Stimulated activated CD8-positive, alpha-beta memory T cell treated with anti-CD3 and anti-CD28 coated beads, Interleukin-4, amount 100 ng/mL, for 48 hours (primary cell): Measurements from ENCODE around the gene NKTR.

Experiments used
- DNase-seq: peaks from one replicate; pipeline ENCODE4 v3.0.0-alpha.2; 2020

NKTR gene

GRCh38 chr3:42683875-42684598 is 83.6 kb downstream of the NKTR start:
- peak; percentile 66 for DNase-seq

DNA sequence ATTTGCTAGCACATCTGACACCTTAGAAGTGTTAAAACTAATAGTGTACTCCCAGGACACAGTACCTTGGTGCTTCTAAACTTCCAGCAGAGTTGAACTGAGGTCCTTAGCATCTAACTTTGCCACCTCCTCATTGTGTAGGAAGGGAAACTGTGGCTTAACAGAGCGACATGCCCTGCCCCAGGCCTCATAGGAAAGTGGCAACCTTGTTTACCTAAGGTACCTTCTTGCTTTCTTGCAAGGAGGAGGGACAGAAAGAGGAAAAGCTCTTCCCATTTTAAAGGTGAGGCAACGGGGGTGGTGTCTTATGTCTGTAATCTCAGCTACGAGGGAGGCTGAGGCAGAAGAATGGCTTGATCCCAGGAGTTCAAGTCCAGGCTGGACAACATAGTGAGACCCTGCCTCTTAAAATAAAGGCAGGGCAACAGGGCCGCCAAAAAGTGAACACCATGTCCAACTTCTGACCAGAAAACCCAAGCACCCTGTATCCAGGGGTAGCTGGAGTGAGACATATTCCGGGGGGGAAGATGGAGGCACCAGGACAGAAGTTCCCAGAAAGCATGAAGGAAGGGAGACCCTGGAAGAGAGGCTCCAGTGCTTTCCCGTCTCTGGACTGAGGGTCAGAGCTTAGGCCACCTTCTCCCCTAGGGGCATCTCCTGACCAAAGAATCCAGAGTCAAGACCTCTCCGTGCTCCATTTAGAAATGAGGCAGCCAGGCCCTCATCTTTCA is 84.3 kb downstream of the NKTR start:
- DNase-seq, result no peak

DNA sequence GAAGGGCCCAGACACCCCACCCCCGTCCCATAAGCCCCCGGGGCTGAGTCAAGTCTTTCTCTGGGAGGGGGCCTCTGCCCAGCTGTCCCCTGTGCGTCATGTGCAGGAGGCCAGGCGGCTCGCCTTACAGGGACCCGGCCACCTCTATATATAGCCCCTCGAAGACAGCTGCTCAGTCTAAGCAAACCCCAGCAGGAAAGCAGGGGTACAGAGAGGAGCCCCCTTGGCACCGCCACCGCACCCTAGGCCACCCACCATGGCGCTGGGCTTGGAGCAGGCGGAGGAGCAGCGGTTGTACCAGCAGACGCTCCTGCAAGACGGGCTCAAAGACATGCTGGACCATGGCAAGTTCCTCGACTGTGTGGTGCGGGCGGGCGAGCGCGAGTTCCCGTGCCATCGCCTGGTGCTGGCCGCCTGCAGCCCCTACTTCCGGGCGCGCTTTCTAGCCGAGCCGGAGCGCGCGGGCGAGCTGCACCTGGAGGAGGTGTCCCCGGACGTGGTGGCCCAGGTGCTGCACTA is 84.9 kb downstream of the NKTR start, which contains the start of gene KLHL40:
TSS of gene KLHL40 (plus strand) at position 175 of the 519 bp plus-strand sequence. CDS start at position 257, 82 bp downstream.
- DNase-seq, result no peak

- no peak for DNase-seq
These were observed 85.7 kb downstream of the NKTR start for GRCh38 chr3:42685891-42686820.

DNA sequence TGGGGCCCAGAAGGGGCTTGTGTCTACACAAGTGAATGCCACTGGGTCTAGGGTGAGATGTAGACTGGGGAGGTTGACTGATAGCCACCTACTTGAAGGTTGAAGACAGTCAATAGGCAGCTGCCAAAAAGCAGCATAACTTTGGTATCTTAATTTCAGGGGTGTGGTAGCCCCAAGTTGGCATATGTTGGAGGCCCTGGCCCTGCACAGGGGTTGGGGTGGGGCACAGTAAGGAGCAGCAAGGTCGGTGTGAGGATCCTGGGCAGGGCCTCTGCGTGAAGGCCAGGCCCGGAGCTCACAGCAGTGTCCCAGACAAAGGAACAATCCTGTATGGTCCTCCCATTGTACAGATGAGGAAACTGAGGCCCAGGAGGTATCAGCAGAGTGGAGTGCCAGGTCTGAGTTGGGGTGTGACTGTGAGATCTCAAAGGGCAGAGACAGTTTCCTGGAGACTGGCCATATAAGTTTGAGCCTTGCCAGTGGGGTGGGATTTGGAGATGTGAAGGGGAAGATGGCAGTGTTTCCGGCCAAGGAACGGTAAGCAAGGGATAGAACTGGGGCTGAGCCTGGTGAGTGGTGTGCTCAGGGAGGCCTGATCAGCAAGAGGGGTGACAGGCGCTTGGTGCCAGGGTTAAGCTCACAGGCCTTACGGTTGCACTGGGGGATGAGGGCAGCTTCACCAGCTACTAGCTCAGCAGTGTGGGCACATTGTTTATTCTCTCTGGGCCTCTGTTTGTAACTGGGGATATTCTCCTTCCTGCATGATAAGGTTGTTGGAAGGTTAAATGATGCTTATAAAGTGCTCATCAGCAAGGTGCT is 86.6 kb downstream of the NKTR start:
- DNase-seq, result no peak

- no peak for DNase-seq
These were observed 87.5 kb downstream of the NKTR start for GRCh38 chr3:42688016-42688415.

DNA sequence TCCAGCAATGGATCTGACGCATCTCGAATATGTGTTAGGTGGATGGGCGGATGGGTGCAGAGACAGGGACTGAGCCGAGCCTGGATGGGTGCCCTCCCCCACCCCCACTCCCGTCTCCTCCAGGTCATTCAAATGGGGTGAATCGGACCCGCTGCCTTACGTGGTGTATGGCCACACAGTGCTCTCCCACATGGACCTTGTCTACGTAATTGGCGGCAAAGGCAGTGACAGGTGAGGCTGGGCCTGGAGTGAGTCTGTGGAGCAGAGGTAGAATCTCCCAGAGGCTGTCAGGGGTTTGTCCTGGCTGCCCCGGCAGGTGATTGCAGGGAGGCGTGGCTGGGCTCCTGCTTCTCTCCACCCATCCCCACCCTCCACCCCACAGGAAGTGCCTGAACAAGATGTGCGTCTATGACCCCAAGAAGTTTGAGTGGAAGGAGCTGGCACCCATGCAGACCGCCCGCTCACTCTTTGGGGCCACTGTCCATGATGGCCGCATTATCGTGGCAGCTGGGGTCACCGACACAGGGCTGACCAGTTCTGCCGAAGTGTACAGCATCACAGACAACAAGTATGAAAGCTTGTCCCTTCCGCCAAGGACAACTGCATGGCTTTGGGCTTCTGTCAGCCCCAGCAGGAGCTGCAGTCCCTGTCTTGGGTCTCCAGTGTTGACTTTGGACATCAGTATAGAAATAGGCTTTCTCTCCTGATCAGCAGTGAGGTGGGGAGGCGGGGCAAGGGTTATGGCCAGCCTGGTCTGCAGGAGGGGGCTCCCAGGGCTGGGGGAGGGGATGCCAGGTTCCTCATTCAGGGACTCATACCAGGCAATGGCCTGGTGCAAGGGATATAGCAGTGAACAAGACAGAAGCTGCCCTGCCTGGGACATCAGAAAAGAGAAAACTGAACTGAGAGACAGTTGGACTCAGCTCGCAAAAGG is 88.3 kb downstream of the NKTR start:
- DNase-seq, result no peak

- DNase-seq, result no peak
These were observed 89.0 kb downstream of the NKTR start for GRCh38 chr3:42689421-42690014.

- no peak for DNase-seq
These were observed 89.7 kb downstream of the NKTR start for GRCh38 chr3:42690191-42690590.

DNA sequence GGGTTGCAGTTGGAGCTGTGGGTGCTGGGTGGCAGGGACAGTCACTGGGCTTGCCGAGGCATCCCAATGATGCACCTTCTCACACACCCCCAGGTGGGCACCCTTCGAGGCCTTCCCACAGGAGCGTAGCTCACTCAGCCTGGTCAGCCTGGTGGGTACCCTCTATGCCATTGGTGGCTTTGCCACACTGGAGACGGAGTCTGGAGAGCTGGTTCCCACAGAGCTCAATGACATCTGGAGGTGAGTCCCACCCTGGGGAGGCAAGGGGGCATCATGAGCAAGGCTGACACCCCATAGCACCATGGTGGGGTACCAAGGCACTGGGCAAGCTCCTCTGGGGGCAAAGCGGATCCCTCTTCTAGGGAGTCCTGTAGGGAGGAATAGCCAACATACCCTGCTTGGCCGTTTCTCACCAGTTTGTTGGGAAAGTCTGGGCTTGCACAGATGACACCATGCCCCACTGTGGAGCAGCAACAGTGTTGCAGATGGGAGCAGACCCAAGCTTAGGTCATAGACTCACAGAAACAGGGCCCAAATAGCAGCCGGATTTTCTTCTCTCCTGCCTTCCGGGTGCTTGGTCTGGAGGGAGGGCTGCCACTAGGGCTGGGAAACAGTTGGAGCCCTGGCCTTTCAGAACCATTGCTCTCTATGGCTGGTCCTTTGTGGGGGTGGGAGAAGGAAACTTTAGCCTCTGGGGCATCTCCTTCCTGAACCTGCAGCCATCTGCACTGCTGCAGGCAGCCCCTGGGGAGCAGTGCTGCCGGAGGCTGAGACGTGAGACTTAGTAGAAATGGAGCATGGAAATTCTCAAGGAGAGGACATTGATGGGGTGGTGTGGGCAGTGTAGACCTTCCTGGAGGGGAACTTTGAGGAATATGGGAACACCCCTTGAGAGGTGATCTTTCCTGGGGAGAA is 90.5 kb downstream of the NKTR start:
- no peak for DNase-seq

- no peak for DNase-seq
These were observed 91.6 kb downstream of the NKTR start for GRCh38 chr3:42691816-42692666.

- DNase-seq, result no peak
These were observed 92.4 kb downstream of the NKTR start for GRCh38 chr3:42692667-42693529.

GRCh38 chr3:42693530-42693930 is 93.0 kb downstream of the NKTR start:
- no peak for DNase-seq

- DNase-seq, result no peak
These were observed 93.9 kb downstream of the NKTR start for GRCh38 chr3:42694366-42694765.

- no peak for DNase-seq
These were observed 96.1 kb downstream of the NKTR start for GRCh38 chr3:42696356-42697288.
